Measurements from ENCODE around the gene GPR149.

GPR149 gene

GRCh38 chr3:154338008-154338407 is 92.0 kb downstream of the GPR149 start:
- no peak for TF ChIP-seq TAF1 (IDR thresholded peaks at IDR 0.05; ENCODE audit: borderline replicate concordance, low read depth, low read length)
- TF ChIP-seq POLR2AphosphoS5 (IDR thresholded peaks at IDR 0.05; ENCODE audit: low read depth, low read length), result no peak
- no peak for TF ChIP-seq POLR2A (IDR thresholded peaks at IDR 0.05; ENCODE audit: low read depth, low read length)
- FAIRE-seq, result no peak
- DNase-seq (ENCODE audit: insufficient read length), result no peak

- DNase-seq (ENCODE audit: insufficient read length), result no peak
- FAIRE-seq, result no peak
- TF ChIP-seq POLR2AphosphoS5 (IDR thresholded peaks at IDR 0.05; ENCODE audit: low read depth, low read length) (no peak), POLR2A (IDR thresholded peaks at IDR 0.05; ENCODE audit: low read depth, low read length) (no peak), TAF1 (IDR thresholded peaks at IDR 0.05; ENCODE audit: borderline replicate concordance, low read depth, low read length) (no peak)
Measured at GRCh38 chr3:154334973-154335420, 95.0 kb downstream of the GPR149 start.

GRCh38 chr3:154327871-154328270 is 102.1 kb downstream of the GPR149 start:
- FAIRE-seq (no peak), DNase-seq (ENCODE audit: insufficient read length) (no peak)
- TF ChIP-seq POLR2AphosphoS5 (IDR thresholded peaks at IDR 0.05; ENCODE audit: low read depth, low read length) (no peak), POLR2A (IDR thresholded peaks at IDR 0.05; ENCODE audit: low read depth, low read length) (no peak), TAF1 (IDR thresholded peaks at IDR 0.05; ENCODE audit: borderline replicate concordance, low read depth, low read length) (no peak)

DNA sequence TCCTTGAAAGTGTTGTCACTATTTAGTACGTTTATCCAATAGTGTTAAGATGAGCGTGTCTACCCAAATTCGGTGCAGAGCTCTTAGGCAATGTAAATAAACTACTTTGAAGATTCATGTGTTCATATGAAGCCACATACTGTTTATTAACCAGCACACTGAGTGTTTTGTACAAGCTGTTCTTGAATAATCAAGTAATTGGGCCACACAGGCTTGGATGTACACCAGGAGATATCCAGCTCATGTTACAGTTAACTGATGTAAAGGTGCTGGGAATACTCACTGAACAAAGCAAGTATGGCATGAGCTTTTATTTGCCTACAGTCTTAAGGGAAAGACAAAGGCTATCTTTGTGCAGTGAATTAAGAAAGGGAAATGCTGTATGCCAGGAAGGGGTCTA is 105.1 kb downstream of the GPR149 start:
- no peak for DNase-seq (ENCODE audit: insufficient read length)
- FAIRE-seq, result no peak
- no peak for TF ChIP-seq POLR2AphosphoS5 (IDR thresholded peaks at IDR 0.05; ENCODE audit: low read depth, low read length)
- TF ChIP-seq POLR2A (IDR thresholded peaks at IDR 0.05; ENCODE audit: low read depth, low read length), result no peak
- TF ChIP-seq TAF1 (IDR thresholded peaks at IDR 0.05; ENCODE audit: borderline replicate concordance, low read depth, low read length), result no peak

DNA sequence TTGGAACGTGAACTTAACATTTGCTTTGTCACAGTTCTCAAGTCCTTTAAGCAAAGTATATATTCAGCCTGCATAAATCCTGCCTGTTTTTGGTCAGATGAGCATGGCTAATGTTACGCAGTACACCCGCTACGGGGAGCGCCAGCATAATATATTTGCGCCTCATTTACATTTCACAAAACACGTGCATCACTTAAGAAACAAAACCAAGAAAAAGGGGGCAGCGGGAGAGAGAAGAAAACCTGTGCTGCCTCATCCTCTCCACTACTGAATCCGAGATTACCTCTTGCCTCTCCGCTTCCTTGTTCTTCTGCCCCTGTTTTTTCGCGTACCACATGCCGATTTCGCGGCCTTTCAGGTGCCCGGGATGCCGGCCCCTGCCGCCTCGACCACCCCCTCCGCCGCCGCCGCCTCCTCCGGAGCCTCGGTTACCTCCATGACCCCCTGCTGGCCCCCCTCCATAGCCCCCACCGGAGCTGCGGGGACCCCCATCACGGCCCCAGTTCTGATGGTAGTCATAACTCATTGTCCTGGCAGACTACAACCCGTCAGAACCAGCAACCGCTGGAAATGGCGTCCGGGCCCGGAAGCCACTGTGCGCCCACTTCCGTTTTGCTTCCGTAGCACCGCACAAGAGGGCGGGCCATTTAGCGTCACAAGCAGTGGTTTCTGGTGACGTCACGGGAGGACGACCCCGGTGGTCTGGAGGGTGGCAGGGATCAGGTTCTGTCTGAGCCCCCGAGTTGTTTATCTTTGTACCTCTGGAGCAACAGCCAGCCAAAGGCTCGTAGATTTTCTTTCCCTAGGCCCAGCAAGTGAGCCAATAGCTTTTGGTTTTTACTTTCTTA is 105.9 kb downstream of the GPR149 start, which contains the start of gene DHX36:
Gene DHX36, minus strand, starts transcription at position 597 of the 848 bp plus-strand sequence. Its CDS starts 71 bp downstream, at position 526.
- peak; percentile 96 for FAIRE-seq
- TF ChIP-seq POLR2AphosphoS5 (IDR thresholded peaks at IDR 0.05; ENCODE audit: low read depth, low read length) (peak; percentile 93), POLR2A (IDR thresholded peaks at IDR 0.05; ENCODE audit: low read depth, low read length) (peak; percentile 89), TAF1 (IDR thresholded peaks at IDR 0.05; ENCODE audit: borderline replicate concordance, low read depth, low read length) (peak; percentile 87)
- peak; percentile 52 for DNase-seq (ENCODE audit: insufficient read length)

DNA sequence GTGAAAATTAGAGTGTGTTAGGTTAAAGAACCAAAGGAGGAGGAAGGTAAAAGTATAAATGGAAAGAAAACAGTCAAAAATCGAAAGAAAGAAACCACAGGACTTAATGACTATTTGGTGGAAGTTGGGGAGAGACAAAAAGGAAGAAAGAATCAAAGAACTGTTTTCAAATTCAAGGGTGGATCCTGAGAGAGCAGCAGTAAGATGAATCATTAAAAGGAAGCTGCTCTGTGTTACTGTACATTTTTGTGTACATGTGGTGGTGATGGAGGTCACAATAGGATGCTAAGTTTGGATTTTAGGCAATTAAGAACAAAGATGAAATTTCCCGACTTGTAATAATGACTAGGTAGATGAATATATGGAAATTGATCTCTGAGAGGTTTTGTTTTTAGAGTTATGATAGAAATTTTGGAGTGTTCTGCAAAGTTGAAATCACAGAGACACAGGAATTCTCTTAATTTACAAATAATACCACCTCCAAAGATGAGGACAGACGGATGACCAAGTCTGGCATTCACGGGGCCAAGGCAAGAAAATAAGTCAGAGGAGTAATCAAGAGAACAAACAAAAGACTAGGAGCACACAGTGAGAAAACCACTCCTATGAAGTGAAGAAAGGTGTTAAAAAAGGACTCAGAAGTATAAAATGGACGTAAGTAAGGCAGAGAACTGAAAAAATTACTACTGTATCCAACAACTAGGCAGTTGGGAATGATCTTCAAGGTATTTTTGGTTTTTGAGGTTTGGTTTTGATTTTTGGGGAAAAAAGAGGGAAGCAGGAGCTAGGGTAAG is 112.8 kb downstream of the GPR149 start:
- FAIRE-seq, result no peak
- DNase-seq (ENCODE audit: insufficient read length), result no peak
- TF ChIP-seq TAF1 (IDR thresholded peaks at IDR 0.05; ENCODE audit: borderline replicate concordance, low read depth, low read length) (no peak), POLR2AphosphoS5 (IDR thresholded peaks at IDR 0.05; ENCODE audit: low read depth, low read length) (no peak), POLR2A (IDR thresholded peaks at IDR 0.05; ENCODE audit: low read depth, low read length) (no peak)

DNA sequence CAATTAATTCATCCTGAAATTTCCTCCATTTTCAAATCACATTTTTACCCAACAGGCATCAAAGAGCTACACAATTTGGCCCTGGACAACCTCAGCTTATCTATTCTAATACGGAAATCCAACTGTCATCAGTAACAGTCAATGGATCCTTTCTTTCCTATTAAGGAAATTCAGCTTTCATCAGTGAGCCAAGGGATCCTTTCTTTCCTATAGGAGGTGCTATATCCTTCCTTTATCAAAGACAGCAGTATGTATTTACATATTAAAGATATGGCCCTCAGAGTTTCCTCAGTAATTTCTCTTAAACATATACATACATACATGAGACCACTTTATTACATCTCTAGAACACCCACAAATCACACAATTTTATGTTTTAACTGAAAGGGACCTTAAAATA is 115.8 kb downstream of the GPR149 start:
- DNase-seq (ENCODE audit: insufficient read length) (no peak), FAIRE-seq (no peak)
- TF ChIP-seq POLR2A (IDR thresholded peaks at IDR 0.05; ENCODE audit: low read depth, low read length) (no peak), TAF1 (IDR thresholded peaks at IDR 0.05; ENCODE audit: borderline replicate concordance, low read depth, low read length) (no peak), POLR2AphosphoS5 (IDR thresholded peaks at IDR 0.05; ENCODE audit: low read depth, low read length) (no peak)

- DNase-seq (ENCODE audit: insufficient read length) (no peak), FAIRE-seq (no peak)
- TF ChIP-seq POLR2A (IDR thresholded peaks at IDR 0.05; ENCODE audit: low read depth, low read length) (no peak), TAF1 (IDR thresholded peaks at IDR 0.05; ENCODE audit: borderline replicate concordance, low read depth, low read length) (no peak), POLR2AphosphoS5 (IDR thresholded peaks at IDR 0.05; ENCODE audit: low read depth, low read length) (no peak)
Measured at GRCh38 chr3:154310840-154311239, 119.2 kb downstream of the GPR149 start.

DNA sequence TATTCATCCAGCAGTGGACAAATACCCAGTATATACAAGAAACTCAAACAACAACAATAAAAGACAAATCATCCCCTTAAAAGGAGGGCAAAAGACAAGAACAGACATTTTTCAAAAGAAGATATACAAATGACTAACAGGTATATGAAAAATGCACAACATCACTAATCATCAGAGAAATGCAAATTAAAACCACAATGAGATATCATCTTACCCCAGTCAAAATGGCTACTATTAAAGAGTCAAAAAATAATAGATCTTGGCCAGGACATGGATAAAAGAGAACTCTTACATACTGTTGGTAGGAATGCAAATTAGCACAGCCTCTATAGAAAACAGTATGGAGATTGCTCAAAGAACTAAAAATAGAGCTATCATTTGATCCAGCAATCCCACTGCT is 122.6 kb downstream of the GPR149 start:
- no peak for FAIRE-seq

GRCh38 chr3:154304936-154305335 is 125.1 kb downstream of the GPR149 start:
- TF ChIP-seq POLR2AphosphoS5 (IDR thresholded peaks at IDR 0.05; ENCODE audit: low read depth, low read length) (no peak), TAF1 (IDR thresholded peaks at IDR 0.05; ENCODE audit: borderline replicate concordance, low read depth, low read length) (no peak), POLR2A (IDR thresholded peaks at IDR 0.05; ENCODE audit: low read depth, low read length) (no peak)
- DNase-seq (ENCODE audit: insufficient read length) (no peak), FAIRE-seq (no peak)

More for the DNA sequence above, 122.6 kb downstream of the GPR149 start:
- TF ChIP-seq POLR2A (IDR thresholded peaks at IDR 0.05; ENCODE audit: low read depth, low read length) (no peak), POLR2AphosphoS5 (IDR thresholded peaks at IDR 0.05; ENCODE audit: low read depth, low read length) (no peak), TAF1 (IDR thresholded peaks at IDR 0.05; ENCODE audit: borderline replicate concordance, low read depth, low read length) (no peak)
- DNase-seq (ENCODE audit: insufficient read length), result no peak

DNA sequence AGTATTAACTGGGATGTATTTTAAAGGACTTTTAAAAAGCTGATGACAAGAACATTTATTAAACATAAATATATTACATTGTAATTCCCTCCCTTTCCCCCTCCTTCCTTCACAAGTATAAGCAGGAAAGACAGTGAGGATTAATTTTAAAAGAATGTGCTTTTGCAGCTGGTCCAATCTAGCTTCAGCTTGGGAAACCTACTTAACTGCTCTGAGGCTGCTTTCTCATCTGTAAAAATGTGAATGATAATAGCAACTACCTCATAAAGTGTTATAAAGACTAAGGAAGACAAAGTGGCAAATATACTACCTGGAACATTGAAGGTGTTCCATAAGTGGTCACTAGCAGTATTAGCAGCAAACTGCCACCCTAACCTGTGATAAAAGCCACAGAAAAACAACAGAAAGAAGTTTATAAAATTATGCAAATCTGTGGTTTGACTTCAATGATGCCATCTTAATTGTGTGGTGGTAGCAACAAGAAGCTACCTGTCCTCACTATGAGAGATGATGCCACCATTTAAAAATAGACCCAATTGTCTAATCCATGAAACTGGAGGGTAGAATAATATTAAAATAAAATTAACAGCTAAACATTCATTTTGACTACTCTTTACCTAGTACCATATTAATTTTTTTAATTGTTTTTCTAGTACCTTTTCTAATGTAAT is 125.7 kb downstream of the GPR149 start:
- TF ChIP-seq POLR2AphosphoS5 (IDR thresholded peaks at IDR 0.05; ENCODE audit: low read depth, low read length), result no peak
- no peak for TF ChIP-seq POLR2A (IDR thresholded peaks at IDR 0.05; ENCODE audit: low read depth, low read length)
- TF ChIP-seq TAF1 (IDR thresholded peaks at IDR 0.05; ENCODE audit: borderline replicate concordance, low read depth, low read length), result no peak
- no peak for FAIRE-seq

More for the DNA sequence above, 125.7 kb downstream of the GPR149 start:
- no peak for DNase-seq (ENCODE audit: insufficient read length)

All from GM12892 (cell line).